NCI-H2081 treated with DMSO at 0.1 percent for 48 hours (cell line): ENCODE data around the gene NAA60.
"Not testable (repeated sequence)": the region's sequence is repeated elsewhere in the genome, so short reads cannot be mapped to it uniquely, and the experiment has no call there.

Source experiments
- DNase-seq: peaks from one replicate; lab custom pipeline; 2025; lab: John Stamatoyannopoulos, UW

NAA60 gene

DNA sequence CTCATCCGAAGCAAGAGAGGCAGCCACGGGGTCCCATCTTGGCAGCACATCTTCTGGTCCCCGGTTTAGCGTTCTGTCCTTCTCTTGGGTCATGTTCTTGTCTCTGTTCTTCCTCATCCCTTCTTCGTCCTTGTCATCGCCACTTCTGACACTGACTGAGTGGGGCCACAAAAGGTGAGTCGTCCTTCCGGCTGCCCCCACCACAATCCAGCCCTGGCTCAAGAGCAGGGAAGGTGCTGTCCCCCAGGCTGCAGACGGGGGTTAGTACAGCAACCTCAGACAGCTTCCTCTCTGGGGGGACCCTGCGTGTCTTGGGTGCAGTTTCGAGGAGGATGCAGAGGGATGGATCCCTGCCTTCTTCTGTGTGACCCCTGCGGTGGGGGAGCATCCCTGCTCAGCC lies 21.8 kb downstream of the NAA60 start:
- DNase-seq, result no peak

GRCh38 chr16:3465911-3466584 lies 22.6 kb downstream of the NAA60 start:
- DNase-seq, result no peak

GRCh38 chr16:3467182-3467581 lies 23.7 kb downstream of the NAA60 start:
- no peak for DNase-seq

DNA sequence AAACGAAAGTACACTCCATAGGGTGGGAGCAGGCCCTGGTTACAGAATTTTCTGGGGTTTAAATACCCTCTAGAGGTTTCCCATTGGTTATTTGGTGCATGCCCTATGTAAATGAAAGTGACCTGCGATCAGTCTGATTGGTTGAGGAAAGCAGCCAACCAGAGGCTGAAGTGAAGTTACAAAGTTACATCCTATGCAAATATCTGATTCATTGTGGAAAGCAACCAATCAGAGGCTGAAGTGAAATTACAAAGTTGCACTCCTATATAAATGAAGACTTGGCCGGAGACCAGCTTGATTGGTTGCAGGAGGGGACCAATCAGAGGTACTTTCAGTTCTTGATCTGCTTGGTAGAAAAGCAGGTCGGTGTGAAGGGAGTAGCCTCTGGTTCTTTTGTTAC lies 24.4 kb downstream of the NAA60 start:
- no peak for DNase-seq

GRCh38 chr16:3468501-3468900 lies 25.0 kb downstream of the NAA60 start:
- no peak for DNase-seq

DNA sequence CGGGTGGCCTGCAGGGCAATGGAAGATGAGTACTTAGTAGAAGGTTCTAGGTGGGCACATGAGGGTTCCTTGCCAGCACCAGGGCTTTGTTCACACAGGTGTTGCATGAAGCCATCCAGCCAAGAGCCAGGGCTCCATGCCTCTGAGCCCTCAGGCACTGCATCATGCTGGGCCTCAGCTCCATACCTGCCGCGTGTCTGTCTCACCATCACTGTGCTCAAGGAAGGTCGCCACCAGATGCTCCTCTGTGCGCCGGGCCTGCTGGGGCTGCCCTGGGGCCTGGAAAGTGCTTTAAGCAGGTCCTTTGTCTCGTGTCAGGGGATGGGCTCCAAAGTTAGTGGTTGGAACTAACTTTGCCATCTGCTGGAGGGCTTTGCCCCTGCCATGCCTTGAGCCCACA lies 26.3 kb downstream of the NAA60 start:
- DNase-seq, result no peak

DNA sequence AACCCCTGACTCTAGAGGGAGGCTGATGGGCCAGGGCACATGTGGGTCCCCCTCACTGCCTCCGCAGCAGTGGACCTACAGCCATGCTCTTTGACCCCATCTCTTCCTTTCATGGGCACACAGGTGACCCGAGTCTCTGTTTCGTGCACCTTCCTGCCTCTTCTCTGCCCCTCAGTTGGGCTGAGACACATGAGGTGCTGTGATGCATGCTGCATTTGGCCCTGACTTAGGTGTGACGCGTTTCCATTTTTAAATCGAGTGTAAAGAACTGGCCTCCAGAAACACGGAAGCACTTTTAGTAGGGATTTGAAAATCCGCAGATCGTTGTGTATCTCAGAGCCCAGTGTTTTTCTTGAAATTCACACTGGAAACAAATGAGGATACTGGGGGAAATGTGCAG lies 27.2 kb downstream of the NAA60 start:
- DNase-seq, result no peak

DNA sequence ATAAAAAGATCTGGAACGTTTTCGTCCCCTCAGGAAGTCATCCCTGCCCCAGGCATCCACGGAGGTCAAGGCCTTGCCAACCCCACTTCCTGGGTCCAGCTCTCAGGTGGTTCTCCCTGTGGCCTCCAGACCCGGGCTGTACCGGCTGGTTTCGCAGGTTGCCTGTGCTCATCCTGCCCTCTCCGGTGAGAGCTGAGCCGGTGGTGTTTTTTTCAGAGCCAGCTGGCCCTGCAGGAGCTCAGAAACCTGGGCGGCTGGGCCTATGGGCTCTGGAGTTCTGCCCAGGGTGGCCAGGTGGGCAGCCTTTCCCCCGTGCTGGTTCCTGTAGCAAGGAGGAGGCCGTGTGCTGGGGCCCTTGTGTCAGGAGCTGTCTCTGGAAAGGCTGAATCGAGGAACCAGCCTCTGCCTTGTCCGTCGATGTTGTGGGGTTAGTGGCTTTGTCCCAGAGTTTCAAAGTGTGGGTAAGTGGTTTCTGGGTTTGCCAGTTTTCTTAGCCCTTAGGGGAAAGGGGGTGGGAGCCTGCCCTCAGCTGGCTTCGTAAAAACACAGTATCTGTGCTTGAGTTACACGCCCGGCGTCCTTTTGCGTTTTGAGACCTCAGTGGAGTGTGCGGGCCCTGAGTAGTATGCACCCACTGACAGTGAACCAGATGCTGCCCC lies 28.2 kb downstream of the NAA60 start:
- no peak for DNase-seq

DNA sequence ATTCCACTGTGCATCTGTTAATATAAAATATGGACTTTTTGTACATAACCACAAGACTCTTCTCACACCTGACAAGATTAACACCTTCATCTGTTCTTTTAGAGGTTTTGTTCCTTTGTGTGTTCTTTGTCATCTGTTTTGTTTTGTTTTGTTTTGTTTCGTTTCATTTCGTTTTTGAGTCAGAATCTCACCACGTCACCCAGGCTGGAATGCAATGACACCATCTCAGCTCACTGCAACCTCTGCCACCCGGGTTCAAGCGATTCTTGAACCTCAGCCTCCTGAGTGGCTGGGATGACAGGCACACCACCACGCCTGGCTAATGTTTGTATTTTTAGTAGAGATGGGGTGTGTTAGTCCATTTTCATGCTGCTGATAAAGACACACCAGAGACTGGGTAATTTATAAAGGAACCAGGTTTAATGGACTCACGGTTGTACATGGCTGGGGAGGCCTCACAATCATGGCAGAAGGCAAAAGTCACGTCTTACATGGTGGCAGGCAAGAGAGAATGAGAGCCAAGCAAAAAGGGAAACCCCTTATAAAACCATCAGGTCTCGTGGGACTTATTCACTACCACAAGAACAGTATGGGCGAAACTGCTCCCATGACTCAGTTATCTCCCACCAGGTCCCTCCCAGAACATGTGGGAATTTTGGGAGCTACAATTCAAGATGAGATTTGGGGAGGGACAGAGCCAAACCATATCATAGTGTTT lies 29.6 kb downstream of the NAA60 start:
- DNase-seq, result no peak

- DNase-seq, result not testable (repeated sequence)
Measured at GRCh38 chr16:3473596-3473943, 30.1 kb downstream of the NAA60 start.

DNA sequence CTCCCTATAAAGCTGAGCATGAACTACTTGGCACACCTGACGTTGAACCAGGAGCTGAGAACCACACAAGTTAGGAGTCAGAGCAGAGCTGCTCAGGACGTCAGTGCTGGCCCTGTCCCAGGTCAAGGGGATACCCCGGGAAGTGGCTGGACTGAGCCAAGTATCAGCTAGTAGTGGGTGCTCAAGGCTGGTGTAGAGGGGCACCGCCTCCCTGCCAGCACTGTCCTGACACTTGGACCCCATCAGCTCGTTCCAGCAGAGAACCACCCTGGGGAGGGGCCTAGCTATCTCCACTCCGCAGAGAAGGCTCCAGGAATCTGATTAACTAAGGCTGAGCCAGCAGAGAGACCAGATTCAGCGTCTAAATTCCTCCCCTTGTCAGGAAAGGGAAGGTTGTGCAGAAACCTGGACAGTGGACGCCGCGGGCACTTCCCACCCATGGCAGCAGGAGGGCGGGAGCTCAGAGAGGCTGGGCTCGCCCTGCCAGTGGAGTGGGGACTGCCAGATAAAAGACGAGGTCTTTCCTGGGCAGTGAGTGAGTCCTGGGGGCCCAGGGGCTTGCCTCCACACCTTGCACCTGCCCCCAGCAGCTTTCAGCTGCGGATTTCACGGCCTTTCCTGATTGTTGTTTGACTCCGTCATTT lies 30.8 kb downstream of the NAA60 start:
- no peak for DNase-seq

- DNase-seq, result not testable (repeated sequence)
Measured at GRCh38 chr16:3474870-3475269, 31.4 kb downstream of the NAA60 start.

DNA sequence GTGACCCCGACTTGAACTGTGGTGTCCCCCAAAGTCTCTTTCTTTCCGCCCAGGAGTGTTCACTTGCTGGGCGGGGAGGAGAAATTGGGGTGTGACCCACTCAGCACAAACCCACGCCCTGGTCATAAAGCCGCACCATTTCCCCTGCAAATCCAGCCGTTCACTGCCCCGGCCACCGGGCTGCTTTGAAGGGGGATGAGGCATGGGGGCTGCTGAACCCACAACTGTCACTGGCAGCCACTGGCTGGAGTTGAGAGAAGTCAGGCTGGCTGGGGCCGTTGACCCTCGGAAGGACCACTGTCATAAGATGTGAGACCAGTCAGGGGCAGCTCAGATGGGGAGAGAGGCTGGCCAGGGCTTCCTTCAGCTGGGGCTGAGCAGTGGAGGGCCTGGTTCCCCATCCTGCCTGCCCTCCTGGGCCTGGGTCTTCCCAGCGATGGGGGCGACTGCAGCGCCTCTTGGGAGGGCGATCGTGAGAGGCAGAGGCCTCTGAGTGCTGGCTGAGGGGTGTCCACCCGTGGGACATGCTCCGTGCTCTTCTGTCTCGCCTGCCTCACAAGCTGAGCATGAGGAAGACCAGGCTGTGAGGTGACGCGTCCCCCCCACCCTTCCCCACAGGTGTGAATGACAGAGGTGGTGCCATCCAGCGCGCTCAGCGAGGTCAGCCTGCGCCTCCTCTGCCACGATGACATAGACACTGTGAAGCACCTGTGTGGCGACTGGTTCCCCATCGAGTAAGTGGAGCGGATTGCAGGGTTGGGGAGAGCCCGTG lies 32.3 kb downstream of the NAA60 start:
- DNase-seq, result no peak

- DNase-seq, result no peak
Measured at GRCh38 chr16:3476409-3476808, 32.9 kb downstream of the NAA60 start.

DNA sequence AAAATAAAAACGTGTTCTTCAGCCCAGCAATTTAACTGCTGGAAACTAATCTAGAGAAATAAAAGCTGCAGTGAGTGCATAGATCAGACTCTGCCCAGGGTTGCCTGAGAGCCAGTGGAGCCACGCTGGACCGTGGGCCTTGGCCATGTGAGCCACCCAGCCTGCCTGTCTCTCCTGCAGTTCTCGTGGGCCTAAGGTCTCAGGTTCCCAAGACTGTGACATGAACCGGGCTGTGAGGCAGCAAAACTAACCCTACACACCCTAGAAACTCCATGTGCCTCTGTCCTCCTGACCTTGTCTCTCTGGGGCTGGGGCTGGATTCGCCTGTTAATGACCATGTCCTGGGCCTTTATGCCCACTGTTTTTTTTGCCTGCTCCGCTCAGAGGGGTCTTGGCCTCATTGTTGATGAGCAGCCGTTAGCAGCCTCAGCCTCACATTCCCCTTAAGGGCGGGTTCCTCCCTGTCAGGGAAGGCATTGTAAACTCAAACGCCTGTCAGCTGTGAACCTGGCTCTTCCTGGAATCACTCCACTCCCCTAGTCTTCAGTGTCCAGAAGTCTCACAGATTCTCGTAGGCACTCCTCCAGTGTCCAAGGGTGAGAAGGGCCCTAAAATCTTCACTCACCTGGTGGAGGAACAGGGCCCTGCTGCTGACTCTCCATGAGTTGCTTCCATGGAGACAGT lies 34.9 kb downstream of the NAA60 start:
- DNase-seq, result no peak

DNA sequence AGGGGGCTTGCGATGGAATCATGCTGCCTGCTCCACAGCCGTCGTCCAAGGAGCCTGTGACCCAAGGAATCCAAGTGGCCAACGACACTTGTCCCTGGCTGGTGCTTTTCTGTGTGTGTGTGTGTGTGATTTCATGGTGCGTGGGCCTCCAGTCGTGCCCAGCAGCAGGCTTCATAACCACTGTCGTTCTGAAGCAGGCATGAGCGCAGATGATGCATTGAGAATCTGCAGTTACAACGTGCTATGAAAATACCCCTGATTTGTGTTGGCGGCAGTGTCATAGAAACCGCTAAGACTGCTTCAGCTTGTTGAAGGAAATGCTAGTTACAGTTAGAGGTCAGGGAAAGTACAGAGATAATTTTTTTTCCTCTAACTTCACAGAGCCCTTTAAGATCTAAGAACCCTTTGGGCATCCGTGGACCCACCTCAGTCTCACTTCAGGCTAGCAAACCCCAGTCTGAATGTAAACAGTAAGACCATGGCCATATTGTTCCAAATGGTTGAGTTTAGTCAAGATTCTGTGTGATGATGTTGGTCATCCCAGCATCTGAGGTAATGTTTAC lies 36.3 kb downstream of the NAA60 start:
- no peak for DNase-seq

DNA sequence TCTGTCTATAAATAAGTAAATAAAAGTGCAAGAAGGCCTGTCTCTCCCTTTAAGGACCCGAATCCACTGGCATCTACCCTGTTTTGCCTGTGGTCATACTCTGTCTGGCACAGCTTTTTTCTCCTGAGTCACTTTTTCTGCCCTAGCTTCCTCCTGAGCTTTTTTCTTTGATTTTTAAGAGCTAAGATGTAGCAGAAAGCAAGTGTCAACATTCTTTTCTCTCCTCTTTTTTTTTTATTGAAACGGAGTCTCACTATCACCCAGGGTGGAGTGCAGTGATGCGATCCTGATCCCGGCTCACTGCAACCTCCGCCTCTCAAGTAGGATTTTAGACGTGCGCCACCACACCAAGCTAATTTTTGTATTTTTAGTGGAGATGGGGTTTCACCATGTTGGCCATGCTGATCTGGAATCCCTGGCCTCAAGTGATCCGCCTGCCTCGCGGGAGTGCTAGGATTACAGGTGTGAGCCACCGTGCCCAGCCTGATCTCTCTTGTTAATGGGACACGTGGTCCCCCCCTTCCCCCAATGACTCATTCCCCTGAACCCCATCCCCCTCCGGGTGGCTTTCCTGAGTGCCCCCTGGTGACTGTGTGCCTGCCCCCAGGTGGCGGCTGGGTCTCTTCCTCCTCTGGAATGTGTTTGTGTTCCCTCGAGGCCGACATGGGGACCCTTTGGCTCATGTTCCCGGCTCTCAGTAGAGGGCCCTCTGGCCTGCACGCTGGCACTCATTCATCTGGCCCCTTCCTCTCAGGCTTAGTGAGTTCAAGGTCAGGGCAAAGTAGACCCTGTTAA lies 37.6 kb downstream of the NAA60 start:
- DNase-seq, result no peak

- DNase-seq, result no peak
Measured at GRCh38 chr16:3481696-3482658, 38.5 kb downstream of the NAA60 start.

DNA sequence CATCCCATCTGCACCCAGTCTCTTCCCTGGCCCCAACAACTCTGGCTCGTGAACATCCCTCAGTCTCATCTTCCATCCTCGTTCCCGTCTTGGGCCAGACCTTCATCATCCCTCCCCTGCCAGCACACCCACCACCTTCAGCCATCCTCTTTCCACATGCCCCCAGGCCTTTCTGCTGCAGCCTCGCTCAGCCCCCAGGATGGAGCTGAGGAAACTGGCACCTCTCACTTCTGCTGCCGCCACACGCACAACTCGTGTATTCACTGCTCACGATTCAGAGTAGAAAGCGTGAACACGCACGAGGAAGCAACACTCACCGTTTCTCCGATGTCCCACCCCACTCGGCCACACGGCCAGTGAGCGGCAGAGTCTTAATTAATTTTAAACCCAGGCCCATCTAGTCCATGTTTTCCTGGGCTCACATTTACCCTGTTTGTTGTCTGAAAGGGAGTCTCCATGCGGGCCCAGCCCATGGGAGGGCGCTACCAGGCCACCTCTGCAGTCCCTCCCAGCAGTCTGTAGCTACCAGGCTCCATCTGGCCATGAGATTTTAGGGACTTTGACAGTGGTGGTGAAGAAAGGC lies 39.3 kb downstream of the NAA60 start:
- DNase-seq, result no peak
